D721Med (cell line): Measurements from ENCODE around the gene ITGAV.

Experiments used
- DNase-seq: peaks from one replicate; pipeline ENCODE4 v3.0.0; 2011; ENCODE audit warnings: low spot score; ENCODE audit not compliant: insufficient read length
- FAIRE-seq: peaks from 2 replicates; lab custom pipeline; 2011; peaks lifted over from hg19 to GRCh38; lab: Jason Lieb, UNC
- TF ChIP-seq, protein P1 (sequence below): IDR thresholded peaks from 2 replicates; pipeline ENCODE4 v1.5.1; 2012; ENCODE audit warnings: mild to moderate bottlenecking, control low read depth; ENCODE audit not compliant: insufficient read depth; ENCODE audit errors: missing control alignments

ITGAV gene

DNA sequence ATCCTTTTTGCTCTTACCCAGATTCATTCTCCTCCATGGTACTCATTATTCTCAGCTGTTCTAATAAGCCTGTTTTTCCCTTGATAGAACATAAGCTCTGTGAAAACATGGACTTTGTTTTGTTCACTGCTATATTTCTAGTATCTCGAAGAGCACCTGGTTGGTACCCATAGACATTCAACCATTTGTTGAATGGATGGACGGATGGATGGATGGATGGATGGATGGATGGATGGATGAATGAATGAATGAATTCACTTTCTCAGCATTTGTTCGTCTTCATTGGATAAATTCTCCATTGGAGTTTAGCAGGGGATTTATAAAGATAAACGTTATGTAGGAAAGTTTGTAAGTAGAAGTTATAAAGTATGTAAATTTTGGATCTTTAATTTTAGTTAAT, 106.9 kb downstream of the ITGAV start:
- TF ChIP-seq, protein P1, sequence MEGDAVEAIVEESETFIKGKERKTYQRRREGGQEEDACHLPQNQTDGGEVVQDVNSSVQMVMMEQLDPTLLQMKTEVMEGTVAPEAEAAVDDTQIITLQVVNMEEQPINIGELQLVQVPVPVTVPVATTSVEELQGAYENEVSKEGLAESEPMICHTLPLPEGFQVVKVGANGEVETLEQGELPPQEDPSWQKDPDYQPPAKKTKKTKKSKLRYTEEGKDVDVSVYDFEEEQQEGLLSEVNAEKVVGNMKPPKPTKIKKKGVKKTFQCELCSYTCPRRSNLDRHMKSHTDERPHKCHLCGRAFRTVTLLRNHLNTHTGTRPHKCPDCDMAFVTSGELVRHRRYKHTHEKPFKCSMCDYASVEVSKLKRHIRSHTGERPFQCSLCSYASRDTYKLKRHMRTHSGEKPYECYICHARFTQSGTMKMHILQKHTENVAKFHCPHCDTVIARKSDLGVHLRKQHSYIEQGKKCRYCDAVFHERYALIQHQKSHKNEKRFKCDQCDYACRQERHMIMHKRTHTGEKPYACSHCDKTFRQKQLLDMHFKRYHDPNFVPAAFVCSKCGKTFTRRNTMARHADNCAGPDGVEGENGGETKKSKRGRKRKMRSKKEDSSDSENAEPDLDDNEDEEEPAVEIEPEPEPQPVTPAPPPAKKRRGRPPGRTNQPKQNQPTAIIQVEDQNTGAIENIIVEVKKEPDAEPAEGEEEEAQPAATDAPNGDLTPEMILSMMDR: no peak
- no peak for DNase-seq
- FAIRE-seq: no peak

DNA sequence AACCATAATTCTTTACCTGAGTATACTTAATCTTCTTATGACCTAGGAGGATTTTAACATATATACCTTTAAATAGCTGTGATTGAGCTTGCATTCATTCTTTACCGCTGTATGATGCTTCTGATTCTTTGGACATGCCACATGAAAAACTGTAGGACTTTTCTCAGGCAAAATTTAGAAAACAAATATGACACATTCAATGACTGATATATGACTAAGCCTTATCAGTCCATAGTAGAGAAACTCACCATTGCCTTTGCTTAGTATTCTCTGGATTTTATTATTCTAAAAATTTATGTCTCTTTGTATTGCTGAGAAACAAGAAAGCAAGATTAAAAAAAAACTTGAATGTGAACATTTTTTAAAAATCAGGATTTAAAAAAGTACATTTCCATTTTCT, 107.7 kb downstream of the ITGAV start:
- no peak for DNase-seq
- TF ChIP-seq, protein P1: no peak
- no peak for FAIRE-seq

DNA sequence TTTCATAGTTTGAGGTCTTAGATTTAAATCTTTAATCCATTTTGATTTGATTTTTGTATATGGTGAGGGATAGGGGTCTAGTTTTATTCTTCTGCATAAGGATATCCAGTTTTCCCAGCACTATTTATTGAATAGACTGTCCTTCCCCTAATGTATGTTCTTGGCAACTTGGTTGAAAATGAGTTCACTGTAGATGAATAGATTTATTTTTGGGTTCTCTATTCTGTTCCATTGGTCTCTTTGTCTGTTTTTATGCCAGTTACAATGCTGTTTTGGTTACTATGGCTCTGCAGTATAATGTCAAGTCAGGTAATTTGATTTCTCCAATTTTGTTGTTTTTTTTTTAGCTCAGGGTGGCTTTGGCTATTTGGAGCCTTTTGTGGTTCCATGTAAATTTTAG, 109.9 kb downstream of the ITGAV start:
- no peak for FAIRE-seq
- TF ChIP-seq, protein P1: no peak
- DNase-seq: no peak

DNA sequence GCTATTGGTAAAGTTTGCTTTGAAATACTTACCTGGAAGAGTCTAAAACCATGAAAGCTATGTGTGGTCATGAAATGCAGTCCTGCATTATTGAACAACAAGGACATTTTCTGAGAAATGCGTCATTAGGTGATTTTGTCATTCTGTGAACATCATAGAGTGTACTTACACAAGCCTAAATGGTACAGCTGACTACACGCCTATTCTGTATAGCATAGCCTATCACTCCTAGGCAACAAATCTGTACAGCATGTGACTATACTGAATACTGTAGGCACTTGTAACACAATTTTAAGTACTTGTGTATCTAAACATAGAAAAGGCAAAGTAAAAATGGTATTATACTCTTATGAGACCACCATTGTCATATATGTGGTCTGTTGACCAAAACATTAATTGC, 112.2 kb downstream of the ITGAV start:
- DNase-seq (no peak), FAIRE-seq (no peak)
- TF ChIP-seq, protein P1: no peak

DNA sequence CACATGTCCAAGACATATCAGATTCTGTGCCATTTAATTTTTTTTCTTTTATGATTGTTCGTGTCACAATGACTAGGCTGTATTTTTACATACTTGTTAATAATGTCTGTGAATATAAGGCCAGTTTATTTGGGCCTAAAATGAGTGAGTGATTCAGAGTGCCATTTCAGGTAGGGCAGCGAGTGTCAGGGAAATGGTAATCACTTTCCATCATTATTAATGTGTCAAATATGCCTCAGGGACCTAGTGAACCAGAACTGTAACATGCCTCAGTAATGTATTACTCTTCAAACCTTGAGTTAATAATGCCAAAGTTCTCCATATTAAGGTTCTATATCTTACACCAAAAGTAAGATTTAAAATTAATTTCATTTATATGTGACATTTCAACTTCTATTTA, 112.6 kb downstream of the ITGAV start:
- FAIRE-seq (no peak), DNase-seq (no peak)
- TF ChIP-seq, protein P1: no peak

DNA sequence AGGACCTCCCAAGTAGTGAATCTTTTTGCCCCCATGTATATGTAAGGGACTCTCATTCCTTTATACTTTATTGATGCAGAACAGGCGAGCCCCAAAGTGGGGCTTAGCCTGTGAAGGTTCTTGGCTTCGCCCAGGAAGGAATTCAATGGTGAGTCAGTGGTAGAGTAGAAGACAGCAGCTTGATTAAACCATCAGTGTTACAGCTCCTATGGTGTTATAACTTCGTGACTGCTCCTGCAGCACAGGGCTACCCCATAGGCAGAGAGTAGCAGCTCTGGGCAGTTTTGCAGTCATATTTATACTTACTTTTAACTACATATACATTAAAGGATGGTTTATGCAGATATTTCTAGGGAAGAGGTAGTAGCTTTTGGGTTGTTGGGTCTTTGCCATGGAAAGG, 115.0 kb downstream of the ITGAV start:
- TF ChIP-seq, protein P1: no peak
- FAIRE-seq (no peak), DNase-seq (no peak)

DNA sequence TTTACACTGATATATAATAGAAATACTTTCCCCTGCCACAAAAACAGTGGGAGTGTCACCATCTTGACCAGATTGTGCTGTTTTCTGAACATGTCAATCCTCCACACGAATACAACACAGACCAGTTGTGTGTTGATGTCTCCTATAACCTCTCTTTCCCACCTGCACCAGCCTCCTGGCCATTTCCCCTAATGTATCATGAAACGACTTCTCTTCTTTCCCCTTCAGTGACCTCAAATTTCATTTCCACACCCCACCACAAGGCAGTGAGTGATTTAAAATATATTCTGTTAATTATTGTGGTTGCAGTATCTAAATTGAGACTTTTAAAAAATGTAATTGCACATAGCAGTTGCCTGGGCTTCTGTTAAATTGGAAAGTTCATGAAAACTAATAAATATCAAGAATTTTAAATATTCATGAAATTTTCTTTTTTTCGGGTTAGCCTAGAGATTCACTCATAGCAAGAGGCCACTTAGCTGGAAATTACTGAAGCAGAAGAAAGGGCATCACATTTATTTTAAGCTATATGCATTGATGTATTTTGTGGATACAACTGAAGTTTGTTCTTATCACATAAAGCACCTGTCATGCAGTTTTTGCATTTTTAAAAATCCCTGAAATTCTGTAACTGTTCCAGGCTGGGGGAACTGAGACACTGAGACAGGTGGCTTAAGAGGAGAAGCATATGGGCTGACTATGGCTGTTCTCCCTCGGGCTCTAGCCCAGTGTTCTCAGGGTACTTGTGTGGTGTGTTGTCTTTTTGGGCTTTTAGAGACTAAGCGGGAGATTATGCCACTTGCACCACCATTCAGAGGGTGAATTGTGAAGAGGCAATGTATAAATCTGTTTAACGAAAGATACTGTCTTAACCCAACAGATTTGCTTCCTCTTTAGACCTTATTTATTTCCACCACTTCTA, 119.9 kb downstream of the ITGAV start:
- TF ChIP-seq, protein P1: no peak
- no peak for DNase-seq
- no peak for FAIRE-seq
